ENCODE results near the gene CSTA.

CSTA gene

GRCh38 chr3:122307976-122308375 lies 17.1 kb upstream of the CSTA start:
- Histone ChIP-seq H3K27ac (replicated peaks) (peak overlapping the region; percentile 35), H3K4me3 (replicated peaks; ENCODE audit: insufficient read depth, low read length) (no peak overlapping the region), H3K27me3 (ENCODE audit: insufficient read depth, poor library complexity, severe bottlenecking) (no peaks in the 10 kb centered on the region)
- TF ChIP-seq, protein P1, sequence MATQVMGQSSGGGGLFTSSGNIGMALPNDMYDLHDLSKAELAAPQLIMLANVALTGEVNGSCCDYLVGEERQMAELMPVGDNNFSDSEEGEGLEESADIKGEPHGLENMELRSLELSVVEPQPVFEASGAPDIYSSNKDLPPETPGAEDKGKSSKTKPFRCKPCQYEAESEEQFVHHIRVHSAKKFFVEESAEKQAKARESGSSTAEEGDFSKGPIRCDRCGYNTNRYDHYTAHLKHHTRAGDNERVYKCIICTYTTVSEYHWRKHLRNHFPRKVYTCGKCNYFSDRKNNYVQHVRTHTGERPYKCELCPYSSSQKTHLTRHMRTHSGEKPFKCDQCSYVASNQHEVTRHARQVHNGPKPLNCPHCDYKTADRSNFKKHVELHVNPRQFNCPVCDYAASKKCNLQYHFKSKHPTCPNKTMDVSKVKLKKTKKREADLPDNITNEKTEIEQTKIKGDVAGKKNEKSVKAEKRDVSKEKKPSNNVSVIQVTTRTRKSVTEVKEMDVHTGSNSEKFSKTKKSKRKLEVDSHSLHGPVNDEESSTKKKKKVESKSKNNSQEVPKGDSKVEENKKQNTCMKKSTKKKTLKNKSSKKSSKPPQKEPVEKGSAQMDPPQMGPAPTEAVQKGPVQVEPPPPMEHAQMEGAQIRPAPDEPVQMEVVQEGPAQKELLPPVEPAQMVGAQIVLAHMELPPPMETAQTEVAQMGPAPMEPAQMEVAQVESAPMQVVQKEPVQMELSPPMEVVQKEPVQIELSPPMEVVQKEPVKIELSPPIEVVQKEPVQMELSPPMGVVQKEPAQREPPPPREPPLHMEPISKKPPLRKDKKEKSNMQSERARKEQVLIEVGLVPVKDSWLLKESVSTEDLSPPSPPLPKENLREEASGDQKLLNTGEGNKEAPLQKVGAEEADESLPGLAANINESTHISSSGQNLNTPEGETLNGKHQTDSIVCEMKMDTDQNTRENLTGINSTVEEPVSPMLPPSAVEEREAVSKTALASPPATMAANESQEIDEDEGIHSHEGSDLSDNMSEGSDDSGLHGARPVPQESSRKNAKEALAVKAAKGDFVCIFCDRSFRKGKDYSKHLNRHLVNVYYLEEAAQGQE (IDR thresholded peaks at IDR 0.05; ENCODE audit: insufficient replicate concordance, low read depth): no peak
- TF ChIP-seq SPI1 (IDR thresholded peaks at IDR 0.05; ENCODE audit: borderline replicate concordance, low read depth): peak; percentile 82; the same call in 1 of the 2 replicates
- DNase-seq (ENCODE audit: low read depth in 1 of 2, low spot score in 1 of 2): peak in 1 of 2 experiments; percentile 39

- H3K27ac ChIP-seq (replicated peaks): no peak overlapping the region; the same call in 1 of the 2 replicates
- H3K27me3 ChIP-seq (ENCODE audit: insufficient read depth, poor library complexity, severe bottlenecking): no peaks in the 10 kb centered on the region
- H3K4me3 ChIP-seq (replicated peaks; ENCODE audit: insufficient read depth, low read length): no peak overlapping the region
- no peak for DNase-seq (ENCODE audit: low read depth in 1 of 2, low spot score in 1 of 2)
- TF ChIP-seq, protein P2, sequence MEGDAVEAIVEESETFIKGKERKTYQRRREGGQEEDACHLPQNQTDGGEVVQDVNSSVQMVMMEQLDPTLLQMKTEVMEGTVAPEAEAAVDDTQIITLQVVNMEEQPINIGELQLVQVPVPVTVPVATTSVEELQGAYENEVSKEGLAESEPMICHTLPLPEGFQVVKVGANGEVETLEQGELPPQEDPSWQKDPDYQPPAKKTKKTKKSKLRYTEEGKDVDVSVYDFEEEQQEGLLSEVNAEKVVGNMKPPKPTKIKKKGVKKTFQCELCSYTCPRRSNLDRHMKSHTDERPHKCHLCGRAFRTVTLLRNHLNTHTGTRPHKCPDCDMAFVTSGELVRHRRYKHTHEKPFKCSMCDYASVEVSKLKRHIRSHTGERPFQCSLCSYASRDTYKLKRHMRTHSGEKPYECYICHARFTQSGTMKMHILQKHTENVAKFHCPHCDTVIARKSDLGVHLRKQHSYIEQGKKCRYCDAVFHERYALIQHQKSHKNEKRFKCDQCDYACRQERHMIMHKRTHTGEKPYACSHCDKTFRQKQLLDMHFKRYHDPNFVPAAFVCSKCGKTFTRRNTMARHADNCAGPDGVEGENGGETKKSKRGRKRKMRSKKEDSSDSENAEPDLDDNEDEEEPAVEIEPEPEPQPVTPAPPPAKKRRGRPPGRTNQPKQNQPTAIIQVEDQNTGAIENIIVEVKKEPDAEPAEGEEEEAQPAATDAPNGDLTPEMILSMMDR (IDR thresholded peaks at IDR 0.05; ENCODE audit: insufficient read depth, low read length): no peak
- TF ChIP-seq POLR2AphosphoS5 (IDR thresholded peaks at IDR 0.05; ENCODE audit: low read depth) (no peak), SPI1 (IDR thresholded peaks at IDR 0.05; ENCODE audit: borderline replicate concordance, low read depth) (no peak), GABPA (IDR thresholded peaks at IDR 0.05; ENCODE audit: low read depth) (no peak)
- TF ChIP-seq, protein P1 (IDR thresholded peaks at IDR 0.05; ENCODE audit: insufficient replicate concordance, low read depth): no peak
Observed at GRCh38 chr3:122310361-122310760, 14.7 kb upstream of the CSTA start.

- H3K4me3 ChIP-seq (replicated peaks; ENCODE audit: insufficient read depth, low read length): no peak overlapping the region
- H3K27me3 ChIP-seq (ENCODE audit: insufficient read depth, poor library complexity, severe bottlenecking): no peaks in the 10 kb centered on the region
- peak overlapping the region; percentile 48 for H3K27ac ChIP-seq (replicated peaks)
- DNase-seq (ENCODE audit: low read depth in 1 of 2, low spot score in 1 of 2): peak in 1 of 2 experiments; percentile 52
- TF ChIP-seq, protein P1 (IDR thresholded peaks at IDR 0.05; ENCODE audit: insufficient replicate concordance, low read depth): no peak
- TF ChIP-seq SPI1 (IDR thresholded peaks at IDR 0.05; ENCODE audit: borderline replicate concordance, low read depth) (no peak), GABPA (IDR thresholded peaks at IDR 0.05; ENCODE audit: low read depth) (no peak), POLR2AphosphoS5 (IDR thresholded peaks at IDR 0.05; ENCODE audit: low read depth) (peak; percentile 33; the same call in 1 of the 2 replicates)
- TF ChIP-seq, protein P2 (IDR thresholded peaks at IDR 0.05; ENCODE audit: insufficient read depth, low read length): no peak
Observed at GRCh38 chr3:122312826-122313225, 12.2 kb upstream of the CSTA start.

Data from HL-60 (cell line).